Measurements from ENCODE around the gene ATP6V0C.

GRCh38 chr16:2531371-2531695 is 17.6 kb downstream of the ATP6V0C start, which contains the start of gene CEMP1:
- TF ChIP-seq CTCF (IDR thresholded peaks at IDR 0.05) = no peak
- TF ChIP-seq POLR2AphosphoS5 (IDR thresholded peaks at IDR 0.05) = no peak

Measured in breast epithelium (tissue), 3 donors.